Dermis blood vessel endothelial cell (primary cell): ENCODE results near the gene BLMH. TPM values are rescaled to one million over a fixed set of nuclear protein-coding genes. Genes with fewer than 3 reads are reported as not detected.

ENCODE experiments used
- DNase-seq: peaks from one replicate; pipeline ENCODE4 v3.0.0; 2010
- total RNA-seq: library from RNA; depleted of rRNA; stranded (reverse); fragments of >200 nt; gene quantifications from 2 replicates; pipeline ENCODE4 v1.2.3, GENCODE V29; 2014

Gene BLMH, protein sequence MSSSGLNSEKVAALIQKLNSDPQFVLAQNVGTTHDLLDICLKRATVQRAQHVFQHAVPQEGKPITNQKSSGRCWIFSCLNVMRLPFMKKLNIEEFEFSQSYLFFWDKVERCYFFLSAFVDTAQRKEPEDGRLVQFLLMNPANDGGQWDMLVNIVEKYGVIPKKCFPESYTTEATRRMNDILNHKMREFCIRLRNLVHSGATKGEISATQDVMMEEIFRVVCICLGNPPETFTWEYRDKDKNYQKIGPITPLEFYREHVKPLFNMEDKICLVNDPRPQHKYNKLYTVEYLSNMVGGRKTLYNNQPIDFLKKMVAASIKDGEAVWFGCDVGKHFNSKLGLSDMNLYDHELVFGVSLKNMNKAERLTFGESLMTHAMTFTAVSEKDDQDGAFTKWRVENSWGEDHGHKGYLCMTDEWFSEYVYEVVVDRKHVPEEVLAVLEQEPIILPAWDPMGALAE
- total RNA-seq, result 67.7 and 69.2 TPM in 2 replicates

DNA sequence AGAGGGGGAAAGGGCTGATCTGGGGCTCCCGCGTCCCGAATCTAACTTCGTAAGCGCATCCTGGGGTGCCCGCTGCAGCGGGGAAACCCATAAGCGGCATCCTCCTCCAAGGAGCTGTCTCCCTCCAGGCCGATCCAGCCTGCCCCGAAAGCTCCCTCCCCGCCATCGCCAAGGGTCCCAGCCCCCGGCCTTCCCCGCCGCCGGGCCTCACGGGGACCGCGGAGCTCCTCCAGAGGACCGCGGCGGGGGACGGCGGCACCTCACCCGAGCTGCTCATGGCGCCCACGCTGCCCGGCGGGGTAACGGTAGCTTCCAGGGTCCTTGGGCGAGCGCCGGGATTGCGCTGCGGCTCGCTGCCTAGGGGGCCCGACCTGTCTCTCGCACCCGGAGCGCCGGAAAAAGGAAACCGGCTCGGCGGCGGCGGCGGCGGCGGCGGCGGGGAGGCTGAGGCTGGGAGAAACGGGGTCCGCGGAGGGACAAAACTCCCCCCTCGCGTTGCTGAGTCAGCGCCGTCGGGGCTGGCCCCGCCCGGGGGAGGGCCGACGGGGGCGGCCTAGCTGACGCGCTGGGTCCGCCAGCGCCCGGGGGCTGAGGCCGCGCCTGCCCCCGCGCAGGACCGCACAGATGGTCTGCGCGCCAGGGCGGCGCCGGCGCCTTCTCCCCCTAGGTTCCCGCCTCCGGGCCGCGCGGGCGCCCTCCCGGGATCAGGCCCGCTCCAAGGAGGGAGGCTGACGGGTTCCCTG, at the start of gene BLMH:
TSS of gene BLMH (minus strand) at position 402 of the 743 bp plus-strand sequence. CDS start at position 277, 125 bp downstream.
- peak; percentile 89 for DNase-seq

DNA sequence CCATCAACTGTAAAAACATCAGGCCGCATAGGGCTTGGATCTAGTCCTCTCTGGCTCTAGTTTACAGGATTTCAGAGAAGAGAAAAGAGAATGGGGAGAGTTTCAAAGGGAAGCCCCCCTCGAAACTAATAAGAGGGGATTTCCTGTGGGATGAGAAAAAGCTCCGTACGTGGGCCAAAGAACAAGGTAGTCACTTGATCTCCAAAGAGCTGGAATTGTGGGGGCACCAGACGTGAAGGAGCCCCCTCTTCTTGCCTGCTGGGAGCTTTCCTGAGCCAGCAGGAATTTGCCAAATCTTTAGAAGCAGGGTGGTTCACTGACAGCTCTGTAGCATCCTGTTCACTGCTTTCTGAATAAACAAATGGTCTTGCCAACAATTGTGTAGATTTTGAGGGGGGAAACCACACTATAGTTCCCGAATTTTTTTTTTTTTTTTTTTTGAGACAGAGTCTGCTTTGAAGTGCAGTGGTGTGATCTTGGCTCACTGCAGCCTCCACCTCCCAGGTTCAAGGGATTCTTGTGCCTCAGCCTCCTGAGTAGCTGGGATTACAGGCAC, 49.1 kb upstream of the BLMH start:
- peak; percentile 73 for DNase-seq

DNA sequence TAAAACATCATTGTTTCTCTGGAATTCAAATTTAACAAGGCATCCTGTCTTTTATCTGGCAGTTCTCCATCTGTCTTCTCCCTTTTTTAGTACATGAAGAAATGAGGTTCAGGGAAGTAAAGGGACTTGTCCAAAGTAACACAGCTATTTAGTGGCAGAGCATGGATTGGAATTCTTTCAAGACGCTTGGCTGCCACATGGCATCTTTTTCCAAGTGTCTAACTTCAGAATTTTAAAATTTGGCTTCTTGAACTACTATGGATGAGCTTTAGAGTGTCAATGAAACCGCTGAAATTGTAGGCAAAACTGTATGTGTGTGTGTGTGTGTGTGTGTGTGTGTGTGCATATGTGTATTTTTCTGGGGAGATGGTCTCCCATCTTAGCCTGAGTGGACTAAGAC, 47.3 kb upstream of the BLMH start:
- no peak for DNase-seq

DNA sequence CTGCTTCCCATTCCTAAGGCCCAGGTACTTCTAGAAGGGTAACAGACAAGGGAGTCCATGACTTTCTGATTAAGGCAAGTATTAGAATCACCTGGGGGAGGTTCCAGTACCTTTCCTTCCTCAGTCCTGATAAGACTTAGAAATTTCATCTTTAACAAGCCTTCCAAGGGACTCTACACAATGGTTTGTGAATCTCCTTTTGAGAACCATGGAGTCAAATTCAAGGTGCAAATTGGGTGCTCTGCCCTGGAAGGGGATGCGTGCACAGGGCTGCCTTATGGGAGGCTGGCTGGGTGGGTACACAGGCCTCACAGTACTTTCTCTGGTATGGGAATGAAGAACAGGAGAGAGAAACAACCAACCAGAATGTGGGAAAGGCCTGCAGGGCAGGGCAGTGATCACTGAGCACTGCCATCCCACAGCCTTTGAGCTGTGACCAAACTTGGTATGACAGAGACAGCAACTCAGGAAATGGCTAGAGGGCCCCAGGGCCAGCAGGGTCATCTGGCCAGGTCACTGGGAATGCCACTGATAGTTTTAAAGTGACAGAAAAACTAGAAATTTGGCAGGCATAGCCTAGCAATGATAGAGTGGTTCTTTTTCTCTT, 45.8 kb upstream of the BLMH start:
- no peak for DNase-seq

DNA sequence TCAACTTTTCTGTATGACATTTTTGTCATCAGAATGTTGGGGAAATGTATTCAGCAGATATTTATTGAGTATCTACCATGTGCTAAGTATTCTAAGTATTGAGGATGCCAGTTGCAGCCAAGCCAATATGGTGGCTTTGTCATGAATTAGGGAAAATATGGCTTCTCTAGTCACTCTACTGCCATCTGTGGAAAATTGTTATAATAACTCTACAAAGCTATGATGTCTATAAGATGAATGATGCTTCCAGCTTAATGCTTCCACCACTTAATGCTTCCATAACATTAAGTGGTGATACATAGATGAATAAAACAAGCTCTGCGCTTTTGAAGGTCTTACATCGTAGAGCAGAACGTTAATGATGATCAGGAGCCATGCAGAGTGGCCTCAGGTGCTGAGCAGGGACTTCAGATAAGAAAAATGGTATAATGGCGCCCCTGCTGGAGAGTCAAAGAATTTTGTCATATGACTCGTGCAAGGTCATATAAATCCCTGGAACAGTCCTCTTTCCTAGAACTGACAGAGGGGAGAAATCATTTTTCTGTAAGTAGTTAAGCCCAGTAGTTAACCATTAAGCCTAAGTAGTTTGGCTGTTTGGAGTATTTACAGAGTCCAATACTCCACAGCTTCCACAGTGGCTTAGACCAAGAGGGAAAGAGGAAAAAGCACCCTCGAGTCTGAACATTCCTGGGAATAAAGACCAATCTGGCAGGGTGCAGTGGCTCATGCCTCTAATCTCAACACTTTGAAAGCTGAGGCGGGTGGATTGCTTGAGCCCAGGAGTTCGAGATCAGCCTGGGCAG, 44.8 kb upstream of the BLMH start:
- peak; percentile 73 for DNase-seq

DNA sequence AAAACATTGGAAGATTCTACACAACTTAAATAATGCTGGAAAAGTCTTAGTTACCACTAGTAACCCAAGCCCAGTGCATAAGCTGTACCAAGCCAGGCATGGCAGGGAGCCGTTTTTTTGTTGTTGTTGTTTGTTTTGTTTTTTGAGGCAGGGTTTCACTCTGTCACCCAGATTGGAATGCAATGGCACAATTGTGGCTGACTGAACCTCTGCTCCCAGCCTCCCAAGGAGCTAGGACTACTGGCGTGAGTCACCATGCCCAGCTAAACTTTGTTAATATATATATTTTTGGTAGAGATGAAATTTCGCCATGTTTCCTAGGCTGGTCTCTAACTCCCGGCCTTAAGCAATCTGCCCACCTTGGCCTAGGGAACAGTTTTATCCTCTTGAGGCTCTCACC, 42.7 kb upstream of the BLMH start:
- no peak for DNase-seq

DNA sequence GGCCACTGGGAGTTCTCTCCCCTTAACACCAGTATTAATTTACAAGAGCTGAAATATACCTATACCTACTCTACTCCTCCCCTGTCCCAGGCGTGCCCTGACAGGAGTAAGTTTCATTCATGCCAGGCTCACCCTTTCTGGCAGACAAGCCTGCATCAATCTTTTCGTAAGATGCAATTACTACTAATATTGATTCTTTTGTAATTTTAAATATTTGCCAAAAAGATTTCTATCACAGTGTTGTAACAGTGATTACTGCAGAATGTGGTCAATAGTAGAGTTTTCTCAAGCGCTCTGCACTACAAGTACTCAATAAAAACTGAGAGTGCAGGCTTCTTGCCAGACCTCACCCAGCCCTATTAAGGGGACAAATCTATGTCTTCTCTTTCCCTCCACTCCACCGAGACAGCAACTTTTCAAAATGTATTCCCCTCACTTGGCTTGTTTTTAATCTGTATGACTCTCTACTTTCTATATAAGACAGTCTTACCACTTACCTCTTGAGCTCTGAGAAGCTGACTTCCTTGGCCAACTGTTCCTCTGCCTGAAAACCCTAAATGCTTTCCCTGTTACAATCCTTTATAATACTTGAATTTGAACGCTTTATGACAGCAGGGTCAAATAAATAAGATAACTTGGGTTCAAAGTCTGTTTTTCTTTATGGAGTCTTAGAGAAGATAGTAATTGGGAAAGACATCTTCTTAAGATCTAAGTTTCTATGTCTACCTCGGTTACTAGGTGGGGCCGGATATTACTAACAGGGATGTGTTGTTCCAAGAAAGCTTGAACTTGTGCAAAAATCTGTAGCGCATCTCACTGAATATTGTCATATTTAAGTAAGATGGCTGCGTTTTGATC, 42.0 kb upstream of the BLMH start, which contains the start of gene TMIGD1:
TSS of gene TMIGD1 (minus strand) at position 555 of the 858 bp plus-strand sequence. CDS start 1,924 bp downstream, outside the sequence.
- DNase-seq, result no peak

DNA sequence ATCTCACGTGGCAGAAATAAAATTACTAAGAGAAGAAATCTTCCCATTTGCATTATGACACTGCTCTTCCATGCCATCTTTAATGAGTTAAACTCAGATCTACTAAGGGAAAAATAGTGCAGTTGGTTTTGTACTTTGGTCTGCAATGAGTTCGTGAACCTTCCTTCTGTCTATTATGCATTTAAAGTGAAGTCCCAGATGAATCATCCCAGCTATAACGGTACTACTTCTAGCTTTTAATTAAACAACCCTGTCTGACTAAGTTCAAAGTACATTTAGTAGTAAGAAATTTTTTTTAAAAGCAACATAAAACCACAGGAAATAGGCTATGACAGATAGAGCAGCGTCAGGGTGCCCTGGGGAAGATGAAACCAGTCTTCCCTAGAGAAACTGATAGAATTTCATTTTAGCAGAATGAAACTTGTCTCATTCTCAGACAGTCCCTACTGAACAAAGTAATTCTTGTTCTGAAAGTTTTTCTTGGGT, 40.4 kb upstream of the BLMH start:
- no peak for DNase-seq

DNA sequence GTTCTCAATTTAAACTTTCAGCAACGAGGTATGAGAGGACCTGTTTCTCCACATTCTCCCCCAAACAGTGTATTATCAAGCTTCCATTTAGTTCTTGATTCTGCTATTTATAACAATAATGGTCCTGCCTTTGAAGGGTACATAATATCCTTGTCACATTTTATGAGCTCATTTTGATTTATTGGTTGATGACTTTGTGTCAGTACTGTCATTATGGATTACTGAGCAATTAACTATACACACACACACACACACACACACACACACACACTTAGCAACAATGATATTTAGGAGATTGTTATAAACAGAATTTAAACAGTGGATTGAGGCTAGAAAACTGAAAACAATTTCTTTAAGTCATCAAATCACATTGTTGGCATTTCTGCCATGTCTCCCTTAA, 35.1 kb upstream of the BLMH start:
- no peak for DNase-seq

DNA sequence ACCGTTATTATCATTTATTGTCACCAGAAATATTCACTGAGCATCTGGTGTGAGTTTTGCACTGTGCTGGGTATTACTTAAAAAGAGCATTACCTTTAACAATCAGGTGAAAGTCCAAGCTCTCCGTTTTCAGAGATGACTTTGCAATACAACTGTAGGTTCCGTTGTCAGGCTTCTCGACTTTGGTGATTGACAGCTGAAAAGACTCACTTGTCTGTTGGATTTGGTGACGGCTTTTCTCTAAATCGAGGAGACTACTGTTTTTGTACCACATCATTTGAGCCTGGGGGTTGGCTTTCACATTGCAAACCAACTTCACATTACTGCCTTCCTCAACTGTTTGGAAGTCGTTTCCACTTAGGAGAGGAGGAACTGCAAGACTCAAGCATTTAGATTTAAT, 33.0 kb upstream of the BLMH start:
- DNase-seq, result no peak

DNA sequence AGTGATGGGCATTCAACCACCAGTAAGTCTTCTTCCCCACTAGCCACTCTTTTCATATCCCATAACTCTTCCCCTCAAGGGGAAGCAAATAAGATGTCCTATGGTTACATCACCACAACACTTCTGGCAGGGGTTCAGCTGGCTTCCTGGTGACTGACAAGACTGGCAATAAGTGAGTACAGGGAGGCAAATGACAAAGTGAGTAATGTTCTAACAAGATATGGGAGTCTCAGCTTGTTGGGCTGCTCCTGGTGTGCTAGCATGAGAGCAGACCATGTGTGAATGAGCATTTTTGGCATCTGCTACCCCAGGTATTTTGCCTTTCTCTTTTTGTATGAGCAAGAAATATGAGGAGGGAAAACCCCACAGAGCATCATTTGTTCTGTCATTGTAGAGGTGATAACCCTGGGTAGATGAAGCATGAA, 32.2 kb upstream of the BLMH start:
- DNase-seq, result peak; percentile 63

DNA sequence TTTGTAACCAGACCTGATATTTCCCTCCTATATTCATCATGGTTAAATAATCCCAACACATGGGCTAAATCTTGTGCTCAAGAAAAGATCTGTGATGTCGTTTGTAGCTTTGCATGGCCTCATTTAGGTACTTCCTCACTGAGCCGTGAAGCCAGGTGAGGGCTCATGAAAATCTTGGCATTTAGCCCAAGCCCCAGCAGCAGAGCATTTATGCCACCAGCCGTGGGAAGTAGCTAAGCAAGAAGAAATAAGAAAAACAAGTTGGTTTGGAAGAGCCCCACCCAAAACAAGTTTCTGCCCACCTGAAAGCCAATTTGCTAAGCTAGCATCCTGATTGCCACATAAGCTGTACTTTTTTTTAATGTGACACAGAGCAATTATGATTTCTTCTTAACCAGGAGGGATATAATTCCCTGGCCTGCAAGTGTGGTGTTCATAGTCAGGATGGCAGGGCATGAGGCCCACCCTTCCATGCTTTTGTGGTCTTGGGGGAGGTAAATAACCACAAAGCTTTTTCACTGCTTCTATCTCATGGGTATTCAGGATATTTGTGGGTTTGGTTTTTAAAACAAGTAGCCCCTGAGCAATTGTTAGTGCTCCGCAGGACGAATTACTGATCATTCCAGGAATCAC, 31.6 kb upstream of the BLMH start:
- DNase-seq, result no peak

DNA sequence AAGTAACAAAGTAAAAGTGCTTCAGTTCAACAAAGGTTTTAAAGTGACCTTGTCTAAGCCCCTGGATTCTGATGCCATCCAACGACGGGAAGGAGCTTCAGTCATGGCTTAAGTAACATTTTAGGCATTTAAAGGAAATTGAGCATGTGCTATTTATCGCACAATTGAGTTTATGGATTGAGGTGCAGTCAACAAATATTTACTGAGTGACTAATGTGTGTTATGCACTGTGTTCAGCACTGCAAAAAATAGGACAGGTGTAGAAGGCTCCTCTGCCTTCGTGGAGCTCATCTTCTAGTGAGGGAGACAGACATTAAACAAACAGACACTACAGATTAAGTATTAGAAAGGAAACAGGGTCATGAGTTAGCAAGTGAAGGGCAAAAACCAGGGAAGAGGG, 29.6 kb upstream of the BLMH start:
- DNase-seq, result no peak

DNA sequence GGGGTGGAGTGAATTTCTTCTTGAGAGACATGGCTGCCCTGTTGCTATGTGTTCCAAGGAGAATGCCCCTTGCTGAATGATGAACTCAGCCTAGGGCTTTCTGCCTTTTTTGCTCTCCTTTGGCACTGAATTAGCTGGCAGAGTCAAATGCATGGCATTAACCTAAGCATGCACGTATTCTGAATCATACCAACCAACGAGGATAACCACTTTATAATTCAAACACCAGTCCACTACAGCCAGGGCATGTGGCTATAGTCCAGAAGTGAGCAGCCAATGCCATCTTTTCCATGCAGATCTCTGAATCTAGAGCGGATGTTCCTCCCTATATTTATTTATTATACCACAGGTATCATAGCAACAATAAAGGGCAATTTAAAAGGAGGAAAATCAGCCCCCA, 26.4 kb upstream of the BLMH start:
- DNase-seq, result peak; percentile 33

DNA sequence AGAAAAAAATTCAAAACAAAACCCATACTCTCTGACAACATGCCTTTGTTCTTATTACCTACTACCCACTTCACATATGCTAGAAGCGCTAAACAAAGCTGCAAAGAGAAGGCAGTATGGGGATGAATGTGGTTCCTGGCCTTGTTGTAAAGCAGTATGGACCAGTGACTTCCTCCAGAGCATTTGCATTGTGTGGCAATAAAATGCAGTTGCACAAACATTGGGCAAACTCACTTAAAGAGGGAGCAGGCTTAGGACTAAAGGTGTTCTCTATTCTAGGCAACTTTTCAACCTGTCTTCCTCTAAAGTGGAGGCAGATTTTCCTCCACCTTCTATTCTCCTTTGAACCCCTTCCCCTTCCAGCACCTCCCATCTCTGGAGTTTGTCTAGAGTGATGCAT, 25.0 kb upstream of the BLMH start:
- no peak for DNase-seq

DNA sequence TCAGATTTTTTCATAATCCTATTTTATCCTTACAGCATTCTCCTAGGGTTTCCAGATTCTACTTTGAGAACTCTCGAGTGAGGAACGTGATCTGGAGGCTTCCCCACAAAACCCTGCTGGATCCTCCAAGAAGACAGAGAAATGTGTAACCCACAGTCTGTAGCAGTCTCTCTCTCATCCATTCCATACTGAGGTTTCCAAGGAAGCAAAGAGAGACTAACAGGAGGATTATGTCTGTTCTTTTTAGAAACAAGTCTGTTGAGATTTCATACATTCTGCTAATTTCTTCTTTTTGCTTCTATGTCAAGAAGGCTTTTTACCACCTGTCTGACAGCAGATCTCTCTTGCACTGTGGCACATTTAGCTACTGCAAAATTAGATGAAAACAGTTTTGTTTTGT, 23.4 kb upstream of the BLMH start:
- DNase-seq, result no peak

DNA sequence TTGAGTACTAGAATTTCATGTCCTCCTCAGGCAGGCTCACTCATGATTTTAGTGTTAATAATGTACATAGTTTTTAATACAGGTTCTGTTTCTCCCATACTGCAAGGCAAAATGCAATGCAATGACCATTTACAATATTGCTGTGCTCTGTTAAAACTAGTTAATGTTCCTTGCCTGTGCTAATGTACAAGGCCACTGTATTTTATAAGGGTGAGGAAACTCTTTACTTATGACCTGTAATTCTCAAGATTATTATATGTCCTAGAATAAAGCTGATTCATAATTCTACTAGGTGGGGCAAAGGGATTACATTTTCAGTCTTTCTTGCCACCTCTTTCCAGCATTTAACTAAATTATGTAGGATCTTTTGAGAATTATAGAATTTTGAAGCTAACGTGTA, 22.7 kb upstream of the BLMH start:
- no peak for DNase-seq

DNA sequence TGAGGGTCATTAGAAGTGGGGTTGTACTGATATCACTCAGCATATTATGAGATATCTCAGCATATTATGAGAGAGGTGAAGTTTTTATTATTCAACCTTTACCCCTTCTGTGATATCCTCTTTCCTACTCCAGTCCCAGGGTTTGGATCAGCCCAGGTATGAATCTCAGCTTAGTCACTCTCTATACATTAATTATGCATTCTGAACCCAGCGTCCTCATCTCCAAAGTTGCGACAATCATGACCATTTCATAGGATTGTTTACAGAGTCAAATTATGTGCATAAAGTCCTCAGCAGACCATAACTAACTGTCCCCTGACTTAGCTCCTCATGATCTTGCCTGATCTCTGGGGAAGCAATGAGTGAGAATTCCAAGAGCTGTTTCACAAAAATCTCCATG, 20.5 kb upstream of the BLMH start:
- no peak for DNase-seq

DNA sequence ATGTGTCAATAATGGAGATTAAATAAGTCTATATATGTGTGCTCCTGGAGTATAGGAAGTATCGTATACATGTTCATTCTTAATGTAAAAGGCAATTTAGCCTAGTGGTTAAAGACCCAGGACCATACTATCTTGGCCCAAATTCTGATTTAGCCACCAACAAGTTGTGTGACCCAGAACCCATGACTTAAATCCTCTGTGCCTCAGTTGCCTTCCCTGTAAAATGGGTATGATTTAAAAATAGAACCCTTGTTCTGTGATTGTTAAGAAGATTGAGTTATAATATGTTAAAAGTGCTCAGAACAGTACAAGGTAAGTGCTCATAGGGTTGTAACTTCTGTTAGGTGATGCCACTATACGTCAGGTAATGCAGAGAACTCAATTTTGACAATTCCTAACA, 18.8 kb upstream of the BLMH start:
- no peak for DNase-seq

DNA sequence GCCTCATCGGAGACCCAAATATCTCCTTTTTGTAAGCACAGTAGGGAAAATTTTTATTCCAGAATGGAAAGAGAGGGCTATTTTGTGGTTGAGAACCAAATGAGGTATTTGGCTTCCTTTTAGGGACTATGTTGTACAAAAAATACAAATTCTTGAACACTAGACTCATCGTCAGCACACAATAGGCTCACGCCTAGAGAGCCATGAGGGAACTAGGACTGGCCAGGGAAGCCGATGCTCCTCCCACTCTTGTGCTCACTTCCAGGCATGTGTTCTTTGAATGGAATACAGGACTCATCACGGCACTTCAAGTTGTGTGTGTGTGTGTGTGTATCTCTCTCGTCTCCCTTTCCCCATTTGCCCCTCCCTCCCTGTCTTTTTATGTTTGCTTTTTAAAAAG, 17.8 kb upstream of the BLMH start:
- no peak for DNase-seq

DNA sequence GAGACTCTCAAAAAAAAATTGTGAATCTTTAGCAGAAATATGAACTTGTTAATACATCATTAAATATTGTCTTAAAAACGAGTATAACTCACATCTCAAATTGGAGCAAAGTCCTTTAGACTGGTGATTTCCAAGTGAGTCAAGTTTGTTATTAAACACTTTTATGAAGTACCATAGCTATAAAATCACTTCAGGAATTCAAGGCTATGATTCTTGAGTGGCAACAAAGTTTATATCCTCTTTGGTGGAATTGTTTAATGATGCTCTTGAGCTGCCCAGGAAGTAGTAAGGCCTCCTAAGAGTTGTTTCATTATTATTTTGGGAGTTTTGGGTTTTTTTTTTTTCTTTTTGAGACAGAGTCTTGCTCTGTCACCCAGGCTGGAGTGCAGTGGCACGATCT, 16.7 kb upstream of the BLMH start:
- no peak for DNase-seq
